ENCODE results near the gene RALGAPA1.

DNA sequence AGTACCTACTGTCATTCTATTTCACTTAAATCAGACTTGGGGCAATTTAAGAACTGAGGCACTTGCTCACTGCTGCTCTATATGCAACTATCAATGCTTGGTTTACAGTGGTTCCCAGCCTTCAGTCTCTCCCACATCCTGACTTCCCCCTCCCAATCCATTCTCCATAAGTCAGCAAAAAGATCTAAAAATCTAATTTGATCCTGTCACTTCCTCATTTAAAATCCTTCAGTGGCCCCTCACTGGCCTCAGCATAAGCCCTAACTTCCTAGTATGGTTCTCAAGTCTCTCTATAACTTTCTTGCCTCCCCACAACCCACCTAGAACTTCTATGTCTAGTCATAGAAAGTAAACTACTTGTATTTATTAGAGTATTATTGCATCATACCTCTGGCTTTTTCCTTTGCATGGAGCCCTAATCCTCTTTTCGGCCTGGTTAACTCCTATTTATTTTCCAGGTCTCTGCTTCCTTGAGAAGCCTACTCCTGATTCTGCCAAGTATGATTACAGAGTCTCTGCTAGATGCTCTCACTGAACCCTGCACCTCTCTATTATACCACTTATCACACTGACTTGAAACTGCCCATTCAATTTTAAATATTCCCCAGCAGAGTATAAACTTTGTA lies 130.6 kb downstream of the RALGAPA1 start:
- TF ChIP-seq, protein P1, sequence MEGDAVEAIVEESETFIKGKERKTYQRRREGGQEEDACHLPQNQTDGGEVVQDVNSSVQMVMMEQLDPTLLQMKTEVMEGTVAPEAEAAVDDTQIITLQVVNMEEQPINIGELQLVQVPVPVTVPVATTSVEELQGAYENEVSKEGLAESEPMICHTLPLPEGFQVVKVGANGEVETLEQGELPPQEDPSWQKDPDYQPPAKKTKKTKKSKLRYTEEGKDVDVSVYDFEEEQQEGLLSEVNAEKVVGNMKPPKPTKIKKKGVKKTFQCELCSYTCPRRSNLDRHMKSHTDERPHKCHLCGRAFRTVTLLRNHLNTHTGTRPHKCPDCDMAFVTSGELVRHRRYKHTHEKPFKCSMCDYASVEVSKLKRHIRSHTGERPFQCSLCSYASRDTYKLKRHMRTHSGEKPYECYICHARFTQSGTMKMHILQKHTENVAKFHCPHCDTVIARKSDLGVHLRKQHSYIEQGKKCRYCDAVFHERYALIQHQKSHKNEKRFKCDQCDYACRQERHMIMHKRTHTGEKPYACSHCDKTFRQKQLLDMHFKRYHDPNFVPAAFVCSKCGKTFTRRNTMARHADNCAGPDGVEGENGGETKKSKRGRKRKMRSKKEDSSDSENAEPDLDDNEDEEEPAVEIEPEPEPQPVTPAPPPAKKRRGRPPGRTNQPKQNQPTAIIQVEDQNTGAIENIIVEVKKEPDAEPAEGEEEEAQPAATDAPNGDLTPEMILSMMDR (IDR thresholded peaks at IDR 0.05; ENCODE audit: poor library complexity), result no peak
- TF ChIP-seq EZH2 (IDR thresholded peaks at IDR 0.05; ENCODE audit: borderline replicate concordance), result no peak
- no peak for TF ChIP-seq EZH2phosphoT487 (IDR thresholded peaks at IDR 0.05; ENCODE audit: low read depth, severe bottlenecking, unreplicated experiment)

Measured in hepatocyte (in vitro differentiated cells).